ENCODE results near the gene EFNA2.
"Not testable (repeated sequence)": the region's sequence is repeated elsewhere in the genome, so short reads cannot be mapped to it uniquely, and the experiment has no call there.

EFNA2 gene

DNA sequence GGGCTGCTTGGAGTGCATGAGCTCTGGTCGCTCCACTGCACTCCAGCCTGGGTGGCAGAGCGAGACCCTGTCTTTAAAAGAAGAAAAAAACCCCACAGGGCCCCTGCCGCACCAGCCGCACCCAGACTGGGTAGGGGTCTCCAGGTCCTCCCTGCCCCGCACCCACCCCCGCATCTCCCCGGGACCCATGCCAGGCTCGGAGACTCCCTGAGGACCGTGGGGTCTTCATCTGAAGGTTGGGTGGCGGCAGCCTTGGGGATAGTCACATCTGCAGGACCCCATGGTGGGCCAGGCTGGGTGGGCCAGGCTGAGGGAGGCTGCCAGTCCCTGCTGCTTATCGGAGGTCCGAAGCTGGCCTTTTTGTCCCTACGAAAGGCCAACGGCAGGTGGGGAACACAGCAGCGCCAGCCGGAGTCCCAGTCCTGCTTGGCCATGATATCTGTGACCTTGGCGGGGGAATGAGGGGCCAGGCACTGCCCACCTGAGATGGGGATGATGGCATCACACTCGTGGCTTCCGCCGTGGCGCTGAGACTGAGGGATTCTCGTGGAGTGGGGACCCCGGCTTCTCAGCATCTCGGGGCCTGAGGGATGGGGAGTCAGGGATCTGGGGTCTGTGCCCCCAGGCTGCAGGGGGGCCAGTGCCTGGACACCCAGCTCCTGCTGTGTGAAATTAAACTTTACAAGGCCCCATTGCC, 11.1 kb downstream of the EFNA2 start:
- DNase-seq (ENCODE audit: low spot score), result no peak
- TF ChIP-seq, protein P1, sequence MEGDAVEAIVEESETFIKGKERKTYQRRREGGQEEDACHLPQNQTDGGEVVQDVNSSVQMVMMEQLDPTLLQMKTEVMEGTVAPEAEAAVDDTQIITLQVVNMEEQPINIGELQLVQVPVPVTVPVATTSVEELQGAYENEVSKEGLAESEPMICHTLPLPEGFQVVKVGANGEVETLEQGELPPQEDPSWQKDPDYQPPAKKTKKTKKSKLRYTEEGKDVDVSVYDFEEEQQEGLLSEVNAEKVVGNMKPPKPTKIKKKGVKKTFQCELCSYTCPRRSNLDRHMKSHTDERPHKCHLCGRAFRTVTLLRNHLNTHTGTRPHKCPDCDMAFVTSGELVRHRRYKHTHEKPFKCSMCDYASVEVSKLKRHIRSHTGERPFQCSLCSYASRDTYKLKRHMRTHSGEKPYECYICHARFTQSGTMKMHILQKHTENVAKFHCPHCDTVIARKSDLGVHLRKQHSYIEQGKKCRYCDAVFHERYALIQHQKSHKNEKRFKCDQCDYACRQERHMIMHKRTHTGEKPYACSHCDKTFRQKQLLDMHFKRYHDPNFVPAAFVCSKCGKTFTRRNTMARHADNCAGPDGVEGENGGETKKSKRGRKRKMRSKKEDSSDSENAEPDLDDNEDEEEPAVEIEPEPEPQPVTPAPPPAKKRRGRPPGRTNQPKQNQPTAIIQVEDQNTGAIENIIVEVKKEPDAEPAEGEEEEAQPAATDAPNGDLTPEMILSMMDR (IDR thresholded peaks at IDR 0.05; ENCODE audit: extremely low read depth, missing control alignments), result no peak

DNA sequence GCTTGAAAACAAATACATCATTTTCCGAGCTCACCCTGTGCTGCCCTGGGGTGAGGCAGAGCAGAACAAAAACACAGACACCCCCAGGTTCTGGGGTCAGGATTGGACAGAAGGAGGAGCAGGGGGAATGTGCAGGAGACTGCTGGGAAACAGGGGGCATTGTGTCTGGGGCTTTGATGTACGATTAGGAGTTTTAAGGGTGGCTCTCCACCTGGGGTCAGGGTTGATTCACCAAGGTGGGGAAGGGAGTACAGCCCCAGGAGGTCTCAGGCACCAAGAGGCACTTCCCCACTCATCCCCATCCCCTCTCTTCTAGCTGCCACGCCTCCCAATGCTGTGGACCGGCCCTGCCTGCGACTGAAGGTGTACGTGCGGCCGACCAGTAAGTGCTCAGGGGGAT, 12.6 kb downstream of the EFNA2 start:
- TF ChIP-seq, protein P1 (IDR thresholded peaks at IDR 0.05; ENCODE audit: extremely low read depth, missing control alignments), result no peak
- DNase-seq (ENCODE audit: low spot score), result no peak

DNA sequence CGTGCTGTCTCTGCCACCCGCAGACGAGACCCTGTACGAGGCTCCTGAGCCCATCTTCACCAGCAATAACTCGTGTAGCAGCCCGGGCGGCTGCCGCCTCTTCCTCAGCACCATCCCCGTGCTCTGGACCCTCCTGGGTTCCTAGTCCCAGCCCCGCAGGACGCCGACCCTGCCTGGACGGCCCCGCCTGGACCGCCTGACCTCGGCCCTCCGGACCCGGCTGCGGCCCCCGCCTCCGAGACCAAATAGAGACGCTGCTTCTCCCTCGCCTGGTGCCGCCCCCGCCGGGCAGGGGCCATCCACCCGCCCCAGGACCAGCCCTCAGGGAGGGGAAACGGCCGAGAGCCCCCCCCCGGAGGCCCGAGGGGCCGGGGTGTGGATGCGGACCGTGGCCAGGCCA, 14.1 kb downstream of the EFNA2 start:
- TF ChIP-seq, protein P1 (IDR thresholded peaks at IDR 0.05; ENCODE audit: extremely low read depth, missing control alignments), result no peak
- DNase-seq (ENCODE audit: low spot score), result no peak

DNA sequence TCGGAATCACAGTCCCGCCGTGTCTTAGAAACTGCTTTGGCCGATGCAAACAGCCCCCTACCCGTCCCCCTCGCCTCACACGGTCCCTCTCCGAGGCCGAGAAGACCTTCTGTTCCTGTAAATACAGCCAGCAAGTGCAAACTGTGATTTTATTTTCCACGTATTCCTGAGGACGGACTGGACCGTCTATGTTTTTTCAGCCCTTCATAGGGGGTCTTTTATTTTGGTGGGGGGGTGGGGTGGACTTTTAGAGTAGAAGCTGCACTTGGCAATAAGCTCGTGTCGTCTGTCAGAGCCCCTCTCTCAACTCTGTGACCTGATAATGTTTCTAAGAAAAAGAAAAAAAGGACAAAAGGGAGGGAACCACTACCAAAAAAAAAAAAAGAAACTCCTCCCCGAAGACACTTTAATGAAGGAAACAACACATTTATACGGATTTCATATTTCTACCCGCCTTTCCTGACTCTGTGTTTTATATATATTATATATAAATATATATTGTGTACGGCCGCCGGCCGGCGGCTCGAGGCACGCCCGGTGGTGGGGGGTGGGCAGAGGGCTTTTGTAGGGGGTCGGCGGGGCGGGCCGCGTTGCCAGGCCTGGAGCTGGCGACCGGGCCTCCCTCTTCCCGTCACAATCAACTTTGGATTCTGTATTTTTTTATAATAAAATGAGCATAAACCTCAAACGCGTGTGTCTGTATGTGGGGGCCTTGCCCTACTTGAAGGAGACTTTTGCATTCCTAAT, 15.2 kb downstream of the EFNA2 start:
- DNase-seq (ENCODE audit: low spot score), result no peak
- TF ChIP-seq, protein P1 (IDR thresholded peaks at IDR 0.05; ENCODE audit: extremely low read depth, missing control alignments), result no peak

DNA sequence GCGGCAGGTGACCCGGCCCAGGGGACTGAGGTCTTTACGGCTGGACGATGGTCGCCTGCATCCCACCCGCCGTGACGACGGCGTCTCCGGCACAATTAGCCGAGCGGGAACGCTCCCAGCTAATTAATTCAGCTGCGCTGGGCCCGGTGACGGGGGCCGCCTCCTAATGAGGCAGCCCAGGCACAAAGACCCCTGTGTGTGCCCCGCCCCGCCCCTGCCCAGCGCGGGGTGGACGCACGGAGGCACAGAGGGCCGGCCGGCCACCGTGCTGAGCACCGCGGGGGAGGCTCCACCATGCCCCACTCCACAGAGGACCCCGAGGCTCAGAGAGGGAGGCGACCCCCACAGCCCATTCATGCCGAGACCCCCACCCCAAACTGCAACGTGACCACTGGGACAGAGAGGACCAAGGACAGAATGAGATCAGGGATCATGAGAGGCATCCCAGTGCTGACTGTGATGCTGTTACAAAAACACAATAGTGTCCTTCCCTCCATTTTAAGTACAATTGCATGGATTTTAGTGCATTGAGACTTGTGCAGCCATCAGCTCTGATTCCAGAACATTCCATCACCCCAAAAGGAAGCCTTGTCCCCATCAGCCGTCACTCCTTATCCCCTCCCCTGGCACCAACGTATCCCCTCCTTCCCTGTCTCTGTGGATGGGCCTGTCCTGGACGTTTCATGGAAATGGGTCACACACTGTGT, 17.0 kb downstream of the EFNA2 start:
- TF ChIP-seq, protein P1 (IDR thresholded peaks at IDR 0.05; ENCODE audit: extremely low read depth, missing control alignments), result no peak
- DNase-seq (ENCODE audit: low spot score), result no peak

DNA sequence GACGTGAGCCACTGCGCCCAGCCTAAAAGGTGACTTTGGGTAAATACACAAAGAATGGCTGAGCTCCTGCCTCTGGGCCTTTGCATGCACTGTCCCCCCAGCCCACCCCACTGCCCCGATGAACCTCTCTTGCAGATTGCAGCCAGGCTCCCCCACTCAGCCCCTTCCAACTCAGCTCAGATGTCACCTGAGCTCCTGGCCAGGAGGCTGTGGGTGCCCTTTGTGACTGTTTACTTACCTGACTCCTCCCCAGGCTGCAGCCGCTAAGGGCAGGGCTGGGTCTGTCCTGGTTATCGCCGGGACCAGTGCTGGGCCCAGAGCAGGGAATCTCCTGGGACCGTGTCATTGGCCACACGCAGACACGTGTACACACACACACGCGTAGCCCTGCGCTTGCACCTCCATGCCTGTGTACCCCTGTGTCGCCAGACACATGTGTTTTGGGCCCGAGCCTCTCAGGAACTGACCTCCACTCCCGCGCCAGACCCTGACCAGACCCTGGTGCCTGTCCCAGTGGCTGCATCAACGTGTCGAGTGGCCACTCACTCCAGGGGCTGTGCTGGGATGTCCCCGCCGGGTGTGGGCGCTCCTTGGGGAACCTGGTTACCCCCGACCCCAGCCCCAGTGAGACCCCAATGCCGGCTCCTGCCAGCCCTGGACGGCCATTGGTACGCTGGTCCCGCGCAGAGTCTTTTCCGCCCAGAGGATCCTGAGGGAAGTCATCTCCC, 18.7 kb downstream of the EFNA2 start:
- DNase-seq (ENCODE audit: low spot score), result no peak
- TF ChIP-seq, protein P1 (IDR thresholded peaks at IDR 0.05; ENCODE audit: extremely low read depth, missing control alignments), result no peak

DNA sequence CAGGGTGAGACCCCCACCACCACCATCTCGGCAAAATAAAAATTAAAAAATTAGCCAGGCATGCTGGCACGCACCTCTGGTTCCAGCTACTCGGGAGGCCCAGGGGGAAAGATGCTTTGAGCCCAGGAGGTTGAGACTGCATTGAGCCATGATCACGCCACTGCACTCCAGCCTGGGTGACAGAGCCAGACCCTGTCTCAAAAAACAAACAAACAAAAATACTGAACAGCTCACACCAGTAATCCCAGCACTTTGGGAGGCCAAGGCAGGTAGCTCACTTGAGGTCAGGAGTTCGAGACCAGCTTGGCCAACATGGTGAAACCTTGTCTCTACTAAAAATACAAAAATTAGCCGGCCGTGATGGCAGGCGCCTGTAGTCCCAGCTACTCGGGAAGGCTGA, 19.7 kb downstream of the EFNA2 start:
- not testable (repeated sequence) for DNase-seq (ENCODE audit: low spot score)
